IMR-90 (cell line): Measurements from ENCODE around the gene RBFOX1. TPM values are rescaled to one million over a fixed set of nuclear protein-coding genes. Genes with fewer than 3 reads are reported as not detected.

Source experiments
- ATAC-seq: fragments of 200-7000 bp; cut with Tn5 transposase; 2 replicates; pipeline ENCODE4 v1.9.1; 2020; ENCODE audit warnings: low read depth, mild to moderate bottlenecking, moderate library complexity
- BruUV-seq: library from RNA; stranded (reverse); fragments of 400-500 nt; replicated peaks from 2 replicates; lab custom pipeline; 2021; lab: Mats Ljungman, UMichigan
- CTCF ChIA-PET: fragments of 300-600 bp; formaldehyde crosslinking; extraction: SDS; loops from one replicate; lab custom pipeline; 2021; ENCODE audit warnings: antibody characterized with exemption; lab: Yijun Ruan, JAX
- POLR2A ChIA-PET: fragments of 300-600 bp; sonication (Branson Sonifier 250); formaldehyde crosslinking; loops from one replicate; lab custom pipeline; 2022; ENCODE audit warnings: antibody characterized with exemption; ENCODE audit not compliant: unreplicated experiment; lab: Charles Lee
- DNase-seq: peaks from one replicate; pipeline ENCODE4 v3.0.0; 2013
- H2AFZ ChIP-seq: replicated peaks from 2 replicates; pipeline ENCODE3; 2013; ENCODE audit warnings: low read length, mild to moderate bottlenecking; ENCODE audit not compliant: poor library complexity
- H2AK5ac ChIP-seq: 2 replicates; pipeline ENCODE4 v1.6.1; 2013; ENCODE audit warnings: low read depth, low read length, inconsistent platforms
- H2AK9ac ChIP-seq: replicated peaks from 2 replicates; pipeline ENCODE3; 2013; ENCODE audit warnings: mild to moderate bottlenecking, low read depth, low read length, moderate library complexity; ENCODE audit not compliant: poor library complexity
- H2BK120ac ChIP-seq: 2 replicates; pipeline ENCODE4 v1.6.1; 2013; ENCODE audit warnings: low read depth, low read length, inconsistent platforms
- H2BK15ac ChIP-seq: 3 replicates; pipeline ENCODE4 v1.6.1; 2013; ENCODE audit warnings: low read depth, low read length, inconsistent platforms
- H2BK20ac ChIP-seq: 2 replicates; pipeline ENCODE4 v1.6.1; 2013; ENCODE audit warnings: low read depth, mild to moderate bottlenecking, inconsistent platforms, low read length, moderate library complexity
- H2BK5ac ChIP-seq: 2 replicates; pipeline ENCODE4 v1.6.1; 2013; ENCODE audit warnings: mild to moderate bottlenecking, low read depth, low read length, inconsistent platforms; ENCODE audit not compliant: poor library complexity, severe bottlenecking
- H3K14ac ChIP-seq: replicated peaks from 2 replicates; pipeline ENCODE4 v1.6.1; 2013; ENCODE audit warnings: low read depth, low read length, inconsistent platforms
- H3K18ac ChIP-seq: 2 replicates; pipeline ENCODE4 v1.6.1; 2013; ENCODE audit warnings: low read depth, low read length, control low read depth
- H3K23ac ChIP-seq: 2 replicates; pipeline ENCODE4 v1.6.1; 2013; ENCODE audit warnings: low read depth, low read length, inconsistent platforms
- H3K27ac ChIP-seq: 2 replicates; pipeline ENCODE4 v1.5.1; 2013; ENCODE audit warnings: mild to moderate bottlenecking, control low read depth, low read length; ENCODE audit not compliant: insufficient read depth
- H3K27me3 ChIP-seq: 2 replicates; pipeline ENCODE4 v1.6.1; 2013; ENCODE audit warnings: low read length; ENCODE audit not compliant: control insufficient read depth, insufficient read depth
- H3K36me3 ChIP-seq: 2 replicates; pipeline ENCODE4 v1.6.1; 2013; ENCODE audit warnings: low read length, mixed read lengths; ENCODE audit not compliant: control insufficient read depth, insufficient read depth
- H3K4ac ChIP-seq: 2 replicates; pipeline ENCODE4 v1.6.1; 2013; ENCODE audit warnings: low read depth, low read length, inconsistent platforms
- H3K4me1 ChIP-seq: 2 replicates; pipeline ENCODE4 v1.6.1; 2013; ENCODE audit warnings: low read length, mixed read lengths; ENCODE audit not compliant: control insufficient read depth, insufficient read depth
- H3K4me2 ChIP-seq: 2 replicates; pipeline ENCODE4 v1.6.1; 2013; ENCODE audit warnings: low read depth, mild to moderate bottlenecking, control low read depth, low read length, moderate library complexity
- H3K4me3 ChIP-seq: 2 replicates; pipeline ENCODE4 v1.5.1; 2013; ENCODE audit warnings: low read depth, mild to moderate bottlenecking, control low read depth, low read length, moderate library complexity; ENCODE audit not compliant: insufficient read depth
- H3K56ac ChIP-seq: 2 replicates; pipeline ENCODE4 v1.6.1; 2013; ENCODE audit warnings: low read length, inconsistent platforms; ENCODE audit not compliant: insufficient read depth; ENCODE audit errors: extremely low read depth
- H3K79me1 ChIP-seq, 2 experiments: 2 replicates each; pipeline ENCODE4 v1.6.1; 2013; ENCODE audit warnings: low read length in 2 of 2, inconsistent platforms in 1 of 2, low read depth in 1 of 2
- H3K9ac ChIP-seq: 2 replicates; pipeline ENCODE4 v1.6.1; 2013; ENCODE audit warnings: low read depth, low read length, control low read depth
- H3K9me1 ChIP-seq: 2 replicates; pipeline ENCODE4 v1.6.1; 2013; ENCODE audit warnings: low read length, inconsistent platforms; ENCODE audit not compliant: insufficient read depth
- H3K9me3 ChIP-seq: 2 replicates; pipeline ENCODE4 v1.6.1; 2013; ENCODE audit warnings: low read length; ENCODE audit not compliant: control insufficient read depth, insufficient read depth
- H4K20me1 ChIP-seq: 2 replicates; pipeline ENCODE4 v1.6.1; 2013; ENCODE audit warnings: low read length, inconsistent platforms; ENCODE audit not compliant: insufficient read depth
- H4K5ac ChIP-seq: 2 replicates; pipeline ENCODE4 v1.6.1; 2013; ENCODE audit warnings: mild to moderate bottlenecking, low read depth, low read length, control low read depth
- H4K8ac ChIP-seq, 2 experiments: 2 replicates each; pipeline ENCODE4 v1.6.1; 2013; ENCODE audit warnings: low read depth in 2 of 2, low read length in 2 of 2, control low read depth in 1 of 2, inconsistent platforms in 1 of 2
- H4K91ac ChIP-seq: 2 replicates; pipeline ENCODE4 v1.6.1; 2013; ENCODE audit warnings: low read depth, low read length, inconsistent platforms; ENCODE audit not compliant: insufficient read depth
- CEBPB ChIP-seq: IDR thresholded peaks from 2 replicates; pipeline ENCODE4 v1.6.1; 2012; ENCODE audit warnings: low read depth, low read length, improper control_type of control experiment
- CHD1 ChIP-seq: IDR thresholded peaks from 2 replicates; pipeline ENCODE4 v1.6.1; 2012; ENCODE audit warnings: low read depth, low read length, improper control_type of control experiment
- FOS ChIP-seq: fragments of 150-350 bp; IDR thresholded peaks from 2 replicates; pipeline ENCODE4 v1.6.1; 2016; ENCODE audit warnings: low read depth, low read length
- MAFK ChIP-seq: IDR thresholded peaks from 2 replicates; pipeline ENCODE4 v1.6.1; 2012; ENCODE audit warnings: low read depth, low read length, improper control_type of control experiment
- MAZ ChIP-seq: IDR thresholded peaks from 2 replicates; pipeline ENCODE4 v1.6.1; 2012; ENCODE audit warnings: low read depth, mild to moderate bottlenecking, low read length, improper control_type of control experiment, moderate library complexity, borderline replicate concordance
- POLR2A ChIP-seq: IDR thresholded peaks from 2 replicates; pipeline ENCODE4 v1.6.1; 2012; ENCODE audit warnings: mild to moderate bottlenecking, low read depth, low read length
- RAD21 ChIP-seq: IDR thresholded peaks from 2 replicates; pipeline ENCODE4 v1.6.1; 2012; ENCODE audit warnings: low read length, improper control_type of control experiment
- USF2 ChIP-seq: fragments of 150-350 bp; IDR thresholded peaks from 2 replicates; pipeline ENCODE4 v1.6.1; 2017; ENCODE audit warnings: mild to moderate bottlenecking, antibody characterized with exemption, low read length, low read depth
- WGBS, 2 experiments: methylation state at CpG; one replicate each; pipeline versions ENCODE4 v1.1.5 to v1.1.7; 2013; ENCODE audit warnings: missing lambda C conversion rate in 2 of 2; ENCODE audit not compliant: insufficient read length in 1 of 2; ENCODE audit errors: extremely low coverage in 2 of 2; 5-methylcytosine and 5-hydroxymethylcytosine counted together
- dilution Hi-C: fragments of 300-500 bp; cut with HindIII; formaldehyde crosslinking; loops from one replicate; pipeline ENCODE4 v1.14.3; 2018; ENCODE audit warnings: low sequenced_read_pairs; ENCODE audit not compliant: unreplicated experiment
- in situ Hi-C: fragments of 300-500 bp; cut with MboI; formaldehyde crosslinking; loops from 3 replicates; pipeline ENCODE4 v1.14.3; 2019; ENCODE audit warnings: low sequenced_read_pairs, inconsistent platforms, mixed read lengths
- intact Hi-C: fragments of 100-400 bp; cut with micrococcal nuclease; formaldehyde crosslinking; loops from 2 replicates; pipeline ENCODE4 v1.10.0; 2022
- polyA plus RNA-seq, 3 experiments: library from polyadenylated mRNA; depleted of rRNA; stranded (reverse); fragments of >200 nt; gene quantifications; 2 replicates each; pipeline ENCODE4 v1.2.3, GENCODE V29; 2012; ENCODE audit warnings: low replicate concordance in 1 of 3
- total RNA-seq: library from RNA; depleted of rRNA; stranded (reverse); fragments of >200 nt; gene quantifications from 2 replicates; pipeline ENCODE4 v1.2.3, GENCODE V29; 2012

The RBFOX1 gene
- total and polyA plus RNA-seq, 2 of the 4 experiments (the other 2 are of a cell fraction), result not detected

- Histone ChIP-seq H3K4me2 (no peak overlapping the region), H3K79me1 (no peaks in the 10 kb centered on the region), H2BK120ac (no peak overlapping the region), H3K9me1 (no peaks in the 10 kb centered on the region), H3K14ac (no peak overlapping the region), H2AK9ac (no peak overlapping the region), H3K23ac (no peak overlapping the region), H3K4me3 (no peak overlapping the region), H2AFZ (no peak overlapping the region), H3K4me1 (no peaks in the 10 kb centered on the region), H2BK15ac (no peak overlapping the region), H4K91ac (no peak overlapping the region), H3K9me3 (peaks cover 7% of the 10 kb centered on the region), H2BK20ac (no peak overlapping the region), H3K56ac (no peak overlapping the region), H2AK5ac (no peak overlapping the region), H3K27me3 (no peaks in the 10 kb centered on the region), H3K4ac (no peak overlapping the region), H2BK5ac (no peak overlapping the region), H3K9ac (no peak overlapping the region), H4K20me1 (no peaks in the 10 kb centered on the region), H3K18ac (no peak overlapping the region), H3K27ac (no peak overlapping the region), H4K8ac (no peak overlapping the region), H4K5ac (no peak overlapping the region), H3K36me3 (no peaks in the 10 kb centered on the region)
- ChIA-PET CTCF (no interaction called here), POLR2A (no interaction called here)
- dilution Hi-C loops (no loop called here), intact Hi-C loops (no loop called here), in situ Hi-C loops (no loop called here)
- no CpG with 5 or more reads among the region's 3 CpGs for WGBS, 2 experiments
- no peak for ATAC-seq
- TF ChIP-seq USF2 (no peak), MAZ (no peak), POLR2A (no peak), FOS (no peak), MAFK (no peak), RAD21 (no peak), CEBPB (no peak), CHD1 (no peak)
- no TSS peak for BruUV-seq
- no peak for DNase-seq
Measured at GRCh38 chr16:7503666-7504065, 171.0 kb downstream of the RBFOX1 start.
